B cell (primary cell): Measurements from ENCODE around the gene NCOA3. TPM values are rescaled to one million over a fixed set of nuclear protein-coding genes. Genes with fewer than 3 reads are reported as not detected.

Experiments
- ATAC-seq: fragments of 200-7000 bp; cut with Tn5 transposase; one replicate; pipeline ENCODE4 v1.10.0; 2021; ENCODE audit warnings: low read depth, mild to moderate bottlenecking, moderate number of reproducible peaks, moderate library complexity
- CTCF ChIA-PET: fragments of 350-600 bp; sonication (Branson Sonifier 250); formaldehyde crosslinking; loops from one replicate; lab custom pipeline; 2021; ENCODE audit warnings: antibody characterized with exemption, inconsistent platforms; lab: Charles Lee
- POLR2A ChIA-PET: fragments of 350-600 bp; sonication (Branson Sonifier 250); formaldehyde crosslinking; loops from one replicate; lab custom pipeline; 2021; ENCODE audit warnings: antibody characterized with exemption; lab: Charles Lee
- DNase-seq: peaks from one replicate; pipeline ENCODE4 v3.0.0; 2013
- H2AFZ ChIP-seq: 2 replicates; pipeline ENCODE4 v1.6.1; 2012; ENCODE audit warnings: mild to moderate bottlenecking, low read depth, low read length; ENCODE audit not compliant: insufficient read depth, poor library complexity, severe bottlenecking
- H3K27ac ChIP-seq, 2 donors: 1 replicate in 1 of 2; 2 replicates in 1 of 2; pipeline ENCODE4 v1.5.1; 2012 to 2013; ENCODE audit warnings: low read length in 2 of 2, mild to moderate bottlenecking in 2 of 2, moderate library complexity in 1 of 2
- H3K27me3 ChIP-seq, 4 experiments: fragments of 200-600 bp in 1 of 4; sonication (generic) in 1 of 4; replicated peaks in 1 of 4; 1 replicate in 2 of 4; 2 replicates in 2 of 4; pipeline versions ENCODE4 v1.6.1 to v1.7.0; 2013 to 2016; ENCODE audit warnings: low read length in 3 of 4, mild to moderate bottlenecking in 2 of 4, mixed read lengths in 1 of 4, moderate library complexity in 1 of 4; ENCODE audit not compliant: insufficient read depth in 4 of 4, control insufficient read depth in 3 of 4; ENCODE audit errors: control extremely low read depth in 1 of 4
- H3K36me3 ChIP-seq, 2 experiments: replicated peaks in 1 of 2; 1 replicate in 1 of 2; 2 replicates in 1 of 2; pipeline versions ENCODE4 v1.6.1 to v1.7.1; 2013; ENCODE audit warnings: low read length in 1 of 2; ENCODE audit not compliant: insufficient read depth in 2 of 2, control insufficient read depth in 1 of 2; ENCODE audit errors: control extremely low read depth in 1 of 2, extremely low read depth in 1 of 2
- H3K4me1 ChIP-seq, 2 donors: fragments of 200-600 bp in 1 of 2; sonication (generic) in 1 of 2; 1 replicate in 1 of 2; 2 replicates in 1 of 2; pipeline versions ENCODE4 v1.5.1 to v1.6.1; 2013 to 2017; ENCODE audit warnings: low read length in 2 of 2; ENCODE audit not compliant: control insufficient read depth in 2 of 2, insufficient read depth in 2 of 2
- H3K4me2 ChIP-seq: replicated peaks from 2 replicates; pipeline ENCODE3; 2012; ENCODE audit warnings: mild to moderate bottlenecking, low read depth, low read length; ENCODE audit not compliant: poor library complexity, severe bottlenecking
- H3K4me3 ChIP-seq, 5 experiments: fragments of 200-600 bp in 1 of 5; sonication (generic) in 1 of 5; 1 replicate in 3 of 5; 2 replicates in 2 of 5; pipeline versions ENCODE4 v1.5.1 to v1.7.0; 2011 to 2016; ENCODE audit warnings: low read length in 4 of 5, mild to moderate bottlenecking in 4 of 5, low read depth in 2 of 5, control low read depth in 1 of 5, moderate library complexity in 1 of 5; ENCODE audit not compliant: insufficient read depth in 1 of 5; ENCODE audit errors: control extremely low read depth in 1 of 5, extremely low read depth in 1 of 5
- H3K79me2 ChIP-seq: fragments of 200-600 bp; sonication (generic); one replicate; pipeline ENCODE4 v1.6.0; 2016; ENCODE audit warnings: low read length; ENCODE audit not compliant: control insufficient read depth, insufficient read depth
- H3K9ac ChIP-seq: fragments of 200-600 bp; sonication (generic); 2 replicates; pipeline ENCODE4 v1.6.1; 2017; ENCODE audit warnings: mild to moderate bottlenecking, low read length, moderate library complexity
- H3K9me3 ChIP-seq, 3 donors: one replicate each; pipeline versions ENCODE4 v1.6.1 to v1.7.1; 2013; ENCODE audit warnings: low read length in 2 of 3; ENCODE audit not compliant: control insufficient read depth in 2 of 3, insufficient read depth in 1 of 3; ENCODE audit errors: control extremely low read depth in 1 of 3
- H4K20me1 ChIP-seq: 2 replicates; pipeline ENCODE4 v1.6.0; 2012; ENCODE audit warnings: mild to moderate bottlenecking, low read length; ENCODE audit not compliant: insufficient read depth, control insufficient read depth, poor library complexity, severe bottlenecking
- H3K27ac Mint-ChIP-seq: one replicate; pipeline ENCODE4 v1.8.0; 2021; ENCODE audit warnings: mixed read lengths
- H3K27me3 Mint-ChIP-seq: one replicate; pipeline ENCODE4 v1.8.0; 2021; ENCODE audit warnings: mixed read lengths
- H3K4me1 Mint-ChIP-seq: one replicate; pipeline ENCODE4 v1.8.0; 2021; ENCODE audit warnings: mixed read lengths
- H3K4me3 Mint-ChIP-seq: one replicate; pipeline ENCODE4 v1.8.0; 2021; ENCODE audit warnings: mixed read lengths
- H3K9me3 Mint-ChIP-seq: one replicate; pipeline ENCODE4 v1.8.0; 2022; ENCODE audit warnings: mixed read lengths; ENCODE audit not compliant: insufficient read depth
- CTCF ChIP-seq: fragments of 200-600 bp; IDR thresholded peaks from one replicate; pipeline ENCODE4 v1.8.0; 2022; ENCODE audit warnings: antibody characterized with exemption, mild to moderate bottlenecking
- EZH2 ChIP-seq: IDR thresholded peaks from 2 replicates; pipeline ENCODE4 v1.6.1; 2012; ENCODE audit warnings: borderline replicate concordance, low read depth, mild to moderate bottlenecking, moderate library complexity, low read length; ENCODE audit not compliant: insufficient read depth, poor library complexity, severe bottlenecking
- WGBS: methylation state at CpG from one replicate; pipeline ENCODE4 v1.1.5; 2013; ENCODE audit warnings: missing lambda C conversion rate; ENCODE audit not compliant: insufficient coverage; 5-methylcytosine and 5-hydroxymethylcytosine counted together
- intact Hi-C: fragments of 100-400 bp; cut with micrococcal nuclease; formaldehyde crosslinking; loops from one replicate; pipeline ENCODE4 v1.10.0; 2022
- polyA plus RNA-seq: library from polyadenylated mRNA; depleted of rRNA; stranded (reverse); fragments of >200 nt; gene quantifications from 2 replicates; pipeline ENCODE4 v1.2.3, GENCODE V29; 2012
- total RNA-seq, 2 donors: library from RNA; stranded (reverse); fragments of 120-200 nt in 1 of 2; gene quantifications; 1 replicate in 1 of 2; 2 replicates in 1 of 2; pipeline versions ENCODE4 v1.2.3 to v1.2.4, GENCODE V29; 2013 to 2022

Gene NCOA3
- total and polyA plus RNA-seq, 2 donors (not counting 1 experiment from before 2014, with no cell fraction given), result 54.0 to 309 TPM

GRCh38 chr20:47669489-47669888 lies 167.8 kb downstream of the NCOA3 start:
- Histone ChIP-seq H3K9ac (no peak overlapping the region), H3K4me3 (no peak overlapping the region), H3K79me2 (no peaks in the 10 kb centered on the region), H3K9me3 (no peaks in the 10 kb centered on the region), H3K4me2 (no peak overlapping the region), H3K4me1 (no peaks in the 10 kb centered on the region), H4K20me1 (peaks cover 3% of the 10 kb centered on the region), H3K27me3 (peaks cover 0 to under 1% (median 0%) of the 10 kb centered on the region in 4 experiments), H3K36me3 (no peaks in the 10 kb centered on the region), H2AFZ (no peak overlapping the region), H3K27ac (no peak overlapping the region)
- intact Hi-C loops, result no loop called here
- TF ChIP-seq CTCF, result no peak
- TF ChIP-seq EZH2, result no peak
- CTCF ChIA-PET, result interaction anchor here (1.2 kb wide), 1 partner anchor 951 kb away, joined by 4 read pairs; no protein-coding TSS in a partner anchor
- no peaks in the 10 kb centered on the region for H3K27me3 Mint-ChIP-seq
- no peak overlapping the region for H3K4me3 Mint-ChIP-seq
- WGBS, result 87% methylated on average over 3 of the region's 4 CpGs
- no peaks in the 10 kb centered on the region for H3K9me3 Mint-ChIP-seq
- H3K4me1 Mint-ChIP-seq, result peaks cover 3% of the 10 kb centered on the region
- POLR2A ChIA-PET, result interaction anchor here (0.6 kb wide), 1 partner anchor 117 kb away, joined by 4 read pairs; no protein-coding TSS in a partner anchor
- no peak overlapping the region for H3K27ac Mint-ChIP-seq
- ATAC-seq (no peak), DNase-seq (no peak)
